GM12878 (cell line): Measurements from ENCODE around the gene MXI1. TPM values are rescaled to one million over a fixed set of nuclear protein-coding genes. Genes with fewer than 3 reads are reported as not detected.

Experiments used
- ATAC-seq: fragments of 200-7000 bp; cut with Tn5 transposase; 3 replicates; pipeline ENCODE4 v1.9.1; 2020; ENCODE audit warnings: mild to moderate bottlenecking, moderate library complexity
- BruUV-seq: library from RNA; stranded (reverse); fragments of 400-500 nt; replicated peaks from 2 replicates; lab custom pipeline; 2021; lab: Mats Ljungman, UMichigan
- CTCF ChIA-PET: fragments of 300-600 bp; sonication (Branson Sonifier 250); formaldehyde crosslinking; extraction: SDS; loops from one replicate; lab custom pipeline; 2021; ENCODE audit warnings: inconsistent platforms; lab: Yijun Ruan, JAX
- POLR2A ChIA-PET: fragments of 350-600 bp; formaldehyde crosslinking; extraction: SDS; loops from one replicate; lab custom pipeline; 2021; ENCODE audit warnings: inconsistent platforms; lab: Charles Lee
- RAD21 ChIA-PET: fragments of 300-600 bp; sonication (Branson Sonifier 250); formaldehyde crosslinking; loops from one replicate; lab custom pipeline; 2023; ENCODE audit warnings: antibody characterized with exemption; ENCODE audit not compliant: unreplicated experiment; lab: Charles Lee
- SMC1A ChIA-PET: fragments of 300-600 bp; sonication (Branson Sonifier 250); formaldehyde crosslinking; loops from one replicate; lab custom pipeline; 2023; ENCODE audit not compliant: unreplicated experiment, uncharacterized antibody; lab: Charles Lee
- DNase-seq: peaks from one replicate; pipeline ENCODE4 v3.0.0-alpha.2; 2011; ENCODE audit warnings: low read depth, low spot score
- FAIRE-seq: peaks from 3 replicates; lab custom pipeline; 2011; peaks lifted over from hg19 to GRCh38; lab: Jason Lieb, UNC
- H2AFZ ChIP-seq: 2 replicates; pipeline ENCODE4 v1.6.0; 2011; ENCODE audit warnings: low read depth, low read length, control low read depth; ENCODE audit not compliant: control insufficient read depth
- H3K27ac ChIP-seq: 2 replicates; pipeline ENCODE4 v1.5.1; 2011; ENCODE audit warnings: control low read depth; ENCODE audit not compliant: control insufficient read depth, insufficient read depth
- H3K27me3 ChIP-seq, 2 experiments: replicated peaks in 1 of 2; 2 replicates each; pipeline versions ENCODE4 v1.6.0 to v1.6.1; 2011; ENCODE audit warnings: low read length in 1 of 2; ENCODE audit not compliant: control insufficient read depth in 2 of 2, insufficient read depth in 2 of 2
- H3K36me3 ChIP-seq, 2 experiments: 2 replicates each; pipeline ENCODE4 v1.5.1; 2011; ENCODE audit warnings: low read length in 1 of 2; ENCODE audit not compliant: control insufficient read depth in 2 of 2, insufficient read depth in 2 of 2
- H3K4me1 ChIP-seq: 2 replicates; pipeline ENCODE4 v1.6.1; 2011; ENCODE audit warnings: mild to moderate bottlenecking, low read length, moderate library complexity, mixed read lengths; ENCODE audit not compliant: control insufficient read depth, insufficient read depth
- H3K4me2 ChIP-seq: 2 replicates; pipeline ENCODE4 v1.6.0; 2011; ENCODE audit warnings: control low read depth; ENCODE audit not compliant: control insufficient read depth, insufficient read depth
- H3K4me3 ChIP-seq: fragments of 200-600 bp; sonication (generic); 2 replicates; pipeline ENCODE4 v1.5.1; 2016
- H3K79me2 ChIP-seq: 2 replicates; pipeline ENCODE4 v1.6.0; 2011; ENCODE audit warnings: low read length; ENCODE audit not compliant: control insufficient read depth, insufficient read depth
- H3K9ac ChIP-seq: 2 replicates; pipeline ENCODE4 v1.8.0; 2011; ENCODE audit warnings: low read length, control low read depth, mixed read lengths; ENCODE audit not compliant: control insufficient read depth, insufficient read depth
- H3K9me3 ChIP-seq: replicated peaks from 3 replicates; pipeline ENCODE4 v1.5.1; 2011; ENCODE audit warnings: mild to moderate bottlenecking, low read length; ENCODE audit not compliant: control insufficient read depth, insufficient read depth
- H4K20me1 ChIP-seq: 2 replicates; pipeline ENCODE4 v1.6.0; 2011; ENCODE audit not compliant: control insufficient read depth, insufficient read depth
- CHD2 ChIP-seq: IDR thresholded peaks from 2 replicates; pipeline ENCODE4 v1.6.1; 2011; ENCODE audit warnings: low read depth, low read length, improper control_type of control experiment, borderline replicate concordance
- EED ChIP-seq: sonication (generic); IDR thresholded peaks from 2 replicates; pipeline ENCODE4 v1.6.1; 2016; ENCODE audit warnings: antibody characterized with exemption, low read depth
- IKZF1 ChIP-seq: fragments of 450-650 bp; conservative IDR thresholded peaks from 2 replicates; pipeline ENCODE4 v1.6.1; 2017; ENCODE audit warnings: antibody characterized with exemption, mild to moderate bottlenecking
- PBX3 ChIP-seq: IDR thresholded peaks from 2 replicates; pipeline ENCODE4 v1.6.1; 2011; ENCODE audit warnings: mild to moderate bottlenecking, low read depth, low read length, moderate library complexity; ENCODE audit not compliant: insufficient replicate concordance
- PRDM15 ChIP-seq: fragments of 450-650 bp; formaldehyde crosslinking; IDR thresholded peaks from 2 replicates; pipeline ENCODE4 v1.4.0; 2020; ENCODE audit warnings: mild to moderate bottlenecking, moderate library complexity
- RELA ChIP-seq: fragments of 450-650 bp; IDR thresholded peaks from 2 replicates; pipeline ENCODE4 v1.8.0; 2014; ENCODE audit warnings: borderline replicate concordance; ENCODE audit not compliant: partially characterized antibody
- TCF12 ChIP-seq: IDR thresholded peaks from 2 replicates; pipeline ENCODE4 v1.6.1; 2011; ENCODE audit warnings: low read depth, mild to moderate bottlenecking, low read length
- WRNIP1 ChIP-seq: IDR thresholded peaks from 2 replicates; pipeline ENCODE4 v1.6.1; 2011; ENCODE audit warnings: low read depth, low read length, improper control_type of control experiment, borderline replicate concordance
- ZNF274 ChIP-seq: IDR thresholded peaks from one replicate; pipeline ENCODE4 v1.8.0; 2011; ENCODE audit not compliant: insufficient read length, insufficient read depth
- WGBS: methylation state at CpG from one replicate; pipeline ENCODE4 v1.1.6; 2016; ENCODE audit warnings: low lambda C conversion rate; ENCODE audit not compliant: insufficient replicate concordance, insufficient coverage; ENCODE audit errors: missing lambda C conversion rate; 5-methylcytosine and 5-hydroxymethylcytosine counted together
- in situ Hi-C: fragments of 300-500 bp; cut with MboI; formaldehyde crosslinking; loops from 9 replicates; pipeline ENCODE4 v1.14.3; 2018; ENCODE audit warnings: mixed read lengths
- intact Hi-C: fragments of 100-400 bp; cut with micrococcal nuclease; formaldehyde crosslinking; loops from one replicate; pipeline ENCODE4 v1.14.2; 2022; ENCODE audit not compliant: unreplicated experiment
- polyA plus RNA-seq, 11 experiments: library from polyadenylated mRNA; depleted of rRNA in 4 of 11; unstranded in 6 of 11; stranded (reverse) in 5 of 11; fragments of >200 nt; fragmentation: Nextera tagmentation in 4 of 11; fragmentation: Illumina TruSeq in 1 of 11; extraction: Ambion mirVana in 4 of 11; extraction: Trizol in 1 of 11; gene quantifications; 1 replicate in 1 of 11; 2 replicates in 10 of 11; pipeline versions ENCODE4 v1.2.1 to v1.2.3, GENCODE V29; 2011 to 2016; ENCODE audit warnings: inconsistent platforms in 2 of 11, missing spikeins in 2 of 11, low read depth in 1 of 11
- total RNA-seq, 4 experiments: library from RNA; depleted of rRNA in 3 of 4; stranded (reverse); fragments of >200 nt in 3 of 4; fragmentation: Illumina TruSeq in 1 of 4; extraction: Trizol in 1 of 4; gene quantifications; 2 replicates each; pipeline versions ENCODE4 v1.2.1 to v1.2.3, GENCODE V29; 2013 to 2021
- TF ChIP-seq, protein P1 (sequence below): IDR thresholded peaks from 2 replicates; pipeline ENCODE4 v1.6.1; 2012; ENCODE audit warnings: mild to moderate bottlenecking, low read depth, low read length

Gene MXI1
- total and polyA plus RNA-seq, 10 of the 15 experiments (the other 5 are each of a cell fraction or from before 2014, with no cell fraction given) = 0.23 to 8.0 (median 0.41) TPM

DNA sequence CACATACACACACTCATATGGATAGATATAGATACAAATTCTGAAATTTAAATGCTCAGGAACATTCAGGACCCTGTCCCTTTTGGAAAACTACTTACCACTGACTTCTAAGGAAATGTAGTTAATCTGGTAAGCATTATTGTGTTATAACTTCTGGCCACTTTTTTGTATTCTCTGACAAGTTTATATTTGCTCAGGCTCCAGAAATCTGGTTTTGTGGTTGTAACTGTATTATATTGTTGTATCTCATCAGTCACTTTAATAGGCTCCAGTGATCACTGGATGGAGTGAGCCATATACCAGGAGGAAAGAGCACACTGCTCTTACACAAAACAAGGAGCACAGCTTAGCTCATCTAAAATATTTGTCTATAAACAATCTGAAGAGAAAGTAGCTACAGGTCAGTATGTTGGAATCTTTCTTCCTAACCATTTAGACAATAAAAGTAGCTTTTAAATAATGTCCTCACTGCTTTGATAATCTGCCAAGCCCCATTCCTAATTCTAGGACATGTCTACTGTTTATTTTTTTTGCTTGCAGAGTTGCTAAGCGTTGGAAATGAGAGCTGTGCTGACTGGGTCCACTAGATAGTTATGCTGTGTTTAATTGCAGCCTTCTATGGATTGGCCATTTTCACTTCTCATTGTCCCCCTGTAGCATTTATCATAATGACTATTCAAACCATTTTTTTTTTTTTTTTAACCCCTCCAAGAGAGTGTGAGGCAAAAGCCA lies 53.5 kb downstream of the MXI1 start:
- TF ChIP-seq PRDM15 (CRISPR knock-in tag) (no peak), ZNF274 (no peak), EED (no peak), TCF12 (no peak), WRNIP1 (no peak), CHD2 (no peak), RELA (no peak), IKZF1 (no peak), PBX3 (no peak)
- TF ChIP-seq, protein P1, sequence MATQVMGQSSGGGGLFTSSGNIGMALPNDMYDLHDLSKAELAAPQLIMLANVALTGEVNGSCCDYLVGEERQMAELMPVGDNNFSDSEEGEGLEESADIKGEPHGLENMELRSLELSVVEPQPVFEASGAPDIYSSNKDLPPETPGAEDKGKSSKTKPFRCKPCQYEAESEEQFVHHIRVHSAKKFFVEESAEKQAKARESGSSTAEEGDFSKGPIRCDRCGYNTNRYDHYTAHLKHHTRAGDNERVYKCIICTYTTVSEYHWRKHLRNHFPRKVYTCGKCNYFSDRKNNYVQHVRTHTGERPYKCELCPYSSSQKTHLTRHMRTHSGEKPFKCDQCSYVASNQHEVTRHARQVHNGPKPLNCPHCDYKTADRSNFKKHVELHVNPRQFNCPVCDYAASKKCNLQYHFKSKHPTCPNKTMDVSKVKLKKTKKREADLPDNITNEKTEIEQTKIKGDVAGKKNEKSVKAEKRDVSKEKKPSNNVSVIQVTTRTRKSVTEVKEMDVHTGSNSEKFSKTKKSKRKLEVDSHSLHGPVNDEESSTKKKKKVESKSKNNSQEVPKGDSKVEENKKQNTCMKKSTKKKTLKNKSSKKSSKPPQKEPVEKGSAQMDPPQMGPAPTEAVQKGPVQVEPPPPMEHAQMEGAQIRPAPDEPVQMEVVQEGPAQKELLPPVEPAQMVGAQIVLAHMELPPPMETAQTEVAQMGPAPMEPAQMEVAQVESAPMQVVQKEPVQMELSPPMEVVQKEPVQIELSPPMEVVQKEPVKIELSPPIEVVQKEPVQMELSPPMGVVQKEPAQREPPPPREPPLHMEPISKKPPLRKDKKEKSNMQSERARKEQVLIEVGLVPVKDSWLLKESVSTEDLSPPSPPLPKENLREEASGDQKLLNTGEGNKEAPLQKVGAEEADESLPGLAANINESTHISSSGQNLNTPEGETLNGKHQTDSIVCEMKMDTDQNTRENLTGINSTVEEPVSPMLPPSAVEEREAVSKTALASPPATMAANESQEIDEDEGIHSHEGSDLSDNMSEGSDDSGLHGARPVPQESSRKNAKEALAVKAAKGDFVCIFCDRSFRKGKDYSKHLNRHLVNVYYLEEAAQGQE = no peak

More for the DNA sequence above, 53.5 kb downstream of the MXI1 start:
- H4K20me1 ChIP-seq = no peaks in the 10 kb centered on the region
- BruUV-seq = no TSS peak
- intact Hi-C loops (no loop called here), in situ Hi-C loops (no loop called here)
- DNase-seq (no peak), FAIRE-seq (no peak), ATAC-seq (no peak)
- SMC1A ChIA-PET = interaction anchor here (0.8 kb wide), 1 partner anchor 12 kb away, joined by 3 read pairs; no protein-coding TSS in a partner anchor
- no peak overlapping the region for H3K27ac ChIP-seq
- POLR2A ChIA-PET = interaction anchor here (0.6 kb wide), 1 partner anchor 346 kb away, joined by 4 read pairs; no protein-coding TSS in a partner anchor
- no peaks in the 10 kb centered on the region for H3K36me3 ChIP-seq
- RAD21 ChIA-PET = interaction anchor here (0.6 kb wide), 1 partner anchor 50 kb away, joined by 4 read pairs; no protein-coding TSS in a partner anchor
- CTCF ChIA-PET = interaction anchor here (0.6 to 1.5 kb wide), 2 partner anchors 9 to 18 kb away, joined by 3 to 4 read pairs; no protein-coding TSS in a partner anchor
- no peaks in the 10 kb centered on the region; a peak in 1 of 4 replicates for H3K27me3 ChIP-seq
- WGBS = 55% methylated on average over 1 of the region's 1 CpG
- no peak overlapping the region for H2AFZ ChIP-seq
- no peaks in the 10 kb centered on the region for H3K79me2 ChIP-seq
- H3K9ac ChIP-seq = no peak overlapping the region
- H3K9me3 ChIP-seq = no peaks in the 10 kb centered on the region
- no peak overlapping the region for H3K4me3 ChIP-seq
- no peak overlapping the region for H3K4me2 ChIP-seq
- H3K4me1 ChIP-seq = no peaks in the 10 kb centered on the region
